Astrocyte of the spinal cord (primary cell): ENCODE data around the gene BBX.

ENCODE experiments used
- DNase-seq: peaks from one replicate; pipeline ENCODE4 v3.0.0; 2011; ENCODE audit warnings: low read depth, low spot score
- H3K4me3 ChIP-seq: 2 replicates; pipeline ENCODE4 v1.5.1; 2011; ENCODE audit warnings: low read depth, mild to moderate bottlenecking, low read length, moderate library complexity
- in situ Hi-C: cut with HindIII; loops from 2 replicates; pipeline ENCODE4 v1.10.0; 2017; ENCODE audit warnings: low sequenced_read_pairs
- TF ChIP-seq, protein P1 (sequence below): IDR thresholded peaks from 2 replicates; pipeline ENCODE4 v1.5.1; 2012; ENCODE audit warnings: low read depth, mild to moderate bottlenecking, low read length, inconsistent platforms

BBX gene

DNA sequence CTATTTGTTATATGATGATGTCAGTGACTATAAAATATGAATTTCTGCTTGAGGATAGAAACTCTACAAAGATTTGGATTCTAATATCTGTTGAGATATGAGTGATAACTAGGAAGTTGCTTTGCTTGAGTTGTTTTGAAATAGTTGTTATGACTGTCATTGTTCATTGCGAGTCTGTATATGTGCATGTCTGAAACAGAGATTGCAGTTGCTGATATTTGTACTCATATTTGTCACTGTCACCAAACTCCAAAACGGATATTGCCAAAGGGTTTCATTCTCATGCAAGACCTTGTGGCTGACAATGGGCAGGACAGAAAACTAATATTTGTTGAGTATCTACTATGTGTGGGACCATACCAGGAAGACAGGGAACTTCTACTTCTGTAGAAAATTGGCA, 327.9 kb downstream of the BBX start:
- H3K4me3 ChIP-seq = no peak overlapping the region
- in situ Hi-C loops = no loop called here
- TF ChIP-seq, protein P1, sequence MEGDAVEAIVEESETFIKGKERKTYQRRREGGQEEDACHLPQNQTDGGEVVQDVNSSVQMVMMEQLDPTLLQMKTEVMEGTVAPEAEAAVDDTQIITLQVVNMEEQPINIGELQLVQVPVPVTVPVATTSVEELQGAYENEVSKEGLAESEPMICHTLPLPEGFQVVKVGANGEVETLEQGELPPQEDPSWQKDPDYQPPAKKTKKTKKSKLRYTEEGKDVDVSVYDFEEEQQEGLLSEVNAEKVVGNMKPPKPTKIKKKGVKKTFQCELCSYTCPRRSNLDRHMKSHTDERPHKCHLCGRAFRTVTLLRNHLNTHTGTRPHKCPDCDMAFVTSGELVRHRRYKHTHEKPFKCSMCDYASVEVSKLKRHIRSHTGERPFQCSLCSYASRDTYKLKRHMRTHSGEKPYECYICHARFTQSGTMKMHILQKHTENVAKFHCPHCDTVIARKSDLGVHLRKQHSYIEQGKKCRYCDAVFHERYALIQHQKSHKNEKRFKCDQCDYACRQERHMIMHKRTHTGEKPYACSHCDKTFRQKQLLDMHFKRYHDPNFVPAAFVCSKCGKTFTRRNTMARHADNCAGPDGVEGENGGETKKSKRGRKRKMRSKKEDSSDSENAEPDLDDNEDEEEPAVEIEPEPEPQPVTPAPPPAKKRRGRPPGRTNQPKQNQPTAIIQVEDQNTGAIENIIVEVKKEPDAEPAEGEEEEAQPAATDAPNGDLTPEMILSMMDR = no peak
- no peak for DNase-seq

DNA sequence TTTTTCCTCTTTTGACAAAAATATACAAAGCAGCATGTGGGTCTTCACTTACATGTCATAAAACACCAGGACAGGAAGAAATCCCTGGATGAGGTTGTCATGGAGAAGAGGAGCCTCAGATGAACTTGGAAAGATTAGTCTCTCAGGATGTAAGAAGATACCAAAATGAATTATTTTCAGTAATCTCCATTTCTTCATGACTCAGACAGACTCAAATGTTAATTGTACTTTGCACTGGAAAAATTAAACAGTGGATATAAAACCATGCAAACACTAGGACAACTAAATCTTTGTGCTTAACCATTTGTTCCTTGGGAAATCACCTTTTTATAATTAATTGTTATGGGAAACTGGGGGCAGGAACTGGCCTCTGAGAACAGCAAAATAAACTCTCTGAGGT, 331.1 kb downstream of the BBX start:
- no peak overlapping the region for H3K4me3 ChIP-seq
- no peak for DNase-seq
- TF ChIP-seq, protein P1 = no peak
- in situ Hi-C loops = no loop called here

DNA sequence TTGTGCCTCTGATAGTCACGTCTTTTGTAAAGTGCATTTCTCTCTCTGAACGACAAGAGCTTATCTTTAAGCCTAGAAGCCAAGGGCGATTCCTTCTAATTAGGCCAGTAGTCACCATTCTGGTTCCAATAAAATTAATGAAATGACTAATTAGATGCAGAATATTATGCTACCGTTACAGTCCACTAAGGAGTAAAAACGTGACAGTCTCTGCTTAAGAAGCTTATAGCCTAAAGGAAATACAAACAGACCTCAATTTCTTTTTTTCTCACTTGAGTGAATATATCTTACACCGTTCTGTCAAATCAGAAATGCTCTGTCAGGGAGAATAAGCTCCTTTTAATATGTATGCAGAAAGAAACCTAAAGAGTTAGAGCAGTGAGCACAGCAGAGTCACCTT, 332.0 kb downstream of the BBX start:
- DNase-seq = no peak
- H3K4me3 ChIP-seq = no peak overlapping the region
- TF ChIP-seq, protein P1 = no peak
- in situ Hi-C loops = no loop called here

DNA sequence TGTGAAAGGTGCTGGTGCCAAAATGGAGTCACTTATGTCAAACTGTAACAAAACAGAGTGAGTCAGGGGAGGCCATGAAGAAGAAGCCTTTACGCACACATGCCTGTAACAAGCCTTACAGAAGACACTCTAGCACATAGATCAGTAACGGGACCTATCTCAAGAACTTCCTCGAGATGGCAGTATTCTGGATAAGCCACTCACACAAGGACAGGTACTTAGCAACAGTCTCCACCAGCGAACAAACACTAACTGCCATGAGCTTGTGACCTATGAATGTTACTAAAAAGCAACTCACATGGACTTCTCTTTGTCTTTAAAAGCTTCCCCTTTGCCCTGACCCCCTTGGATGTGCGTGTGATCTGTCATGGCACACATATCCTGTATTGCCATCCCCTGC, 332.9 kb downstream of the BBX start:
- in situ Hi-C loops = no loop called here
- DNase-seq = peak; percentile 24
- TF ChIP-seq, protein P1 = peak; percentile 32
- H3K4me3 ChIP-seq = no peak overlapping the region

DNA sequence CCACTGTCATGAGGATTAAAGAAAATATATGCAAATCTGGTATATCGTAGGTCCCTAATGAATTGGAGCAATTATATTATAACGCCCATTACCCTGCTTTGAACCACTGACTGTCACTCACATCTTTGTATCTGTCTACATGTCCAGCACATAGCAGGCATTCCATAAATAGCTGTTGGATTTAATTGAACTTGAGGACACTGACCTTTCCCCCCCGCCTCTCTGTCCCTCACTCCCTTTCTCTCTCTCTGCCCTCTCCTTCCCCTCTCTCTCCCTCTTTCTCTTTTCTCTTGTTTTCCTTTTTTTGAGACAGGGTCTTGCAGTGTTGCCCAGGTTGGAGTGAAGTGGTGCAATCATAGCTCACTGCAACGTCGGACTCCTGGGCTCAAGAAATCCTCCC, 335.1 kb downstream of the BBX start:
- TF ChIP-seq, protein P1 = no peak
- no peak for DNase-seq
- H3K4me3 ChIP-seq = no peak overlapping the region
- in situ Hi-C loops = no loop called here

DNA sequence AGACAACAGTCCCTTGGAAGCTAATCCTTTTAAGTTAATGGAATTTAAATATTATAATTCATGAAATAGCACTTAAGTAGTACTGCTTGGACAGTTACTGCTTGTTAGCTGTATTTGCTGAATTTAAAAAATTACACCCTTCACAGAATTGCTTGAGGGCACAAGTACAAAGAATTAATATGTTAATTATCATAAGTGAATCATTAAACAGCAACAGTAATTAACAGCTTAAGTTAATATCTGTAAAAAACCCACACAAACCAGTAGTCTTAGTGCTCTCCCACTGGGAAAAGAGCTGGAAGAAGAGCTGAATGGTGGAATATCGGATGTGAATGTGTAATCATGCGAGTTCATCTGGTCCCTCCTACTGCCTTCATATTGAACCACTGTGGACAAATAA, 336.1 kb downstream of the BBX start:
- in situ Hi-C loops = no loop called here
- DNase-seq = no peak
- no peak overlapping the region for H3K4me3 ChIP-seq
- TF ChIP-seq, protein P1 = no peak
